NCI-H510A (cell line): ENCODE measurements around the gene RBM12.
"Not testable (repeated sequence)": the region's sequence is repeated elsewhere in the genome, so short reads cannot be mapped to it uniquely, and the experiment has no call there.

ENCODE experiments used
- DNase-seq: peaks from one replicate; lab custom pipeline; 2025; lab: John Stamatoyannopoulos, UW

Gene RBM12

GRCh38 chr20:35698298-35699126 is 33.8 kb upstream of the RBM12 start:
- DNase-seq, result no peak

DNA sequence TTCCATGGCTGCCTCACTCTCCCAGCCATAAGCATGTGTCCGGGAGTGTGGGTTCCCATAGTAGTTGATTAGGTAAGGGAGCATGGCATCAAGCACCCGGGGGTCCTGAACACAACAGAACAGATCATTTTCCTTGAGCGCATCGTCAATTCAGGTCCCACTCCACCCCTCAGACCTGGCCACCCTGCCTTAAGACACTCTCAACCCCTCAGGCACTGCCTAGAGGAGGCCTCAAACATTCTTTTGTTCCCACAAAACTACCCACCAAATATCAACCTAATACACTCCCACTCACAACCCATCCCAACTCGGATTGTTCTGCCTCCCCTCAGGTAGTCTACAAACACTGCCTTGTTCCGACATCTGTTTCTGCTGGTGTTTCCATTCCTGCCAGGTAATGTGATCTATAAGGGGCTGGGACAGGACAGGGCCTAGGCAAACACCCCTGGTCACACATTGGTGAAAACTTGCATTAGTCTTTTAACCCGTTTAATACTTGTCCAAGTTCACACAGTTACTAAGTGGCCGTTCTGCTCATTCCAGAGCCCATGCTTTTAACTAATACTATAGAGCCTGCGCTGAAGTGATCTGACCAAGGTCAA is 33.1 kb upstream of the RBM12 start:
- no peak for DNase-seq

- no peak for DNase-seq
Measured at GRCh38 chr20:35695978-35696377, 31.3 kb upstream of the RBM12 start.

DNA sequence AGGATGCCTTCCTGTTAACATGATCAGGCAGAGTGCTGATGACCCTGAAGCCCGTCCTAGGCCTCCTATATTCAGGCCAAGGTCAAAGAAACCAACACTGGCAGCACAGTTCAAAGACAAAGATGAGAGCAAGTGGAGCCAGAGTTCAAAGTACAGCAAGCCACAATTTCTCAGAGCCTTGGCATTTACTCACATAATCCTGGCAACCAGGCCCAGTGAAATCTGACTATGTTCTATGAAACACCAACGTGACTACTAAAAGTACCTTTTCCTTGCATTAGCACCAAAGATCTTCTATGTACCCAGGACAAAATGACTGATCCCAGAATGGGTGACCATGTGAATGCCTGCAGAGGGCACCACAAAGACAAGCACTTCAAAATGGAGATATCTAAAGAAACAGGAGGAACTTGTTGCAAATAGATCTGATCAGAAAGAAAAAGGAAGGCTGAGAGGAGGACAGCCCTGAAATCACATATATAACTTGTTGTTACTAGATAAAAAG is 30.6 kb upstream of the RBM12 start:
- DNase-seq, result no peak

DNA sequence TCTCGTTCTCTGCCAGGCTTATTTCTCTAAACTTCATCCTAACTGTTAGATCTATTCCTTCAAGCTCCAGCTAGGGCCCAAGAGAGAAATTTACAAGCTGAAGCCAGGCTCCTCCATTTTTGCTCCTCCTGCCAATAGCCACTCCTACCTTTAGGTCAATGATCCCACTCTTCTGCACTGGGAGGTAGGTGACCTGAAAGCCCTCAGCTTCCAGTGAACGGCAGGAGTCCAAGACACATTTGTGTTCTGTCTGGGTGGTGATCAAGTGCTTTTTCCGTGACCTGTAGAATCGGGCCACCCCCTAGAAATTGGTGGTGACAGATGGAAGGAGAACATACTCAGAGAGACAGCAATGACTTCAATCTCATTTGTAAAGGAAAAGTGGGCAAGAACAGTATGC is 25.6 kb upstream of the RBM12 start:
- no peak for DNase-seq

DNA sequence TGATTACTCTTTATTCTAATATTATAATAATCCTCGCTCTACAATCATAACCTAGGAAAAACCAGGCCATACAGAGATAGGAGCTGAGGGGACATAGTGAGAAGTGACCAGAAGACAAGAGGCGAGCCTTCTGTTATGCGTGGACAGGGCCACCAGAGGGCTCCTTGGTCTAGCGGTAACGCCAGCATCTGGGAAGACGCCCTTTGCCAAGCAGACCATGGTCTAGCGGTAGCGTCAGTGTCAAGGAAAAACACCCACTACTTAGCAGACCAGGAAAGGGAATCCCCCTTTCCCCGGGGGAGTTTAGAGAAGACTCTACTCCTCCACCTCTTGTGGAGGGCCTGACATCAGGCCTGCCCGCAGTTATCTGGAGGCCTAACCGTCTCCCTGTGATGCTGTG is 22.2 kb upstream of the RBM12 start:
- not testable (repeated sequence) for DNase-seq

DNA sequence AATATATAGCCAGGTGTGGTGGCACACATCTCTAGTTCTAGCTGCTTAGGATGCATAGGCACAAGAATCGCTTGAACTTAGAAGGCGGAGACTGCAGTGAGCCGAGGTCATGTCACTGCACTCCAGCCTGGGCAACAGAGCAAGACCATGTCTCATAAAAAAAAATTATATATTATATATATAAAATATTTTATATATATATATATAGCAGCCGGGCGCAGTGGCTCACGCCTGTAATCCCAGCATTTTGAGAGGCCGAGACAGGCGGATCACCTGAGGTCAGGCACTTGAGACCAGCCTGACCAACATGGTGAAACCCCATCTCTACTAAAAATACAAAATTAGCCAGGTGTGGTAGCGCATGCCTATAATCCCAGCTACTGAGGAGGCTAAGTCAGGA is 20.7 kb upstream of the RBM12 start:
- not testable (repeated sequence) for DNase-seq

DNA sequence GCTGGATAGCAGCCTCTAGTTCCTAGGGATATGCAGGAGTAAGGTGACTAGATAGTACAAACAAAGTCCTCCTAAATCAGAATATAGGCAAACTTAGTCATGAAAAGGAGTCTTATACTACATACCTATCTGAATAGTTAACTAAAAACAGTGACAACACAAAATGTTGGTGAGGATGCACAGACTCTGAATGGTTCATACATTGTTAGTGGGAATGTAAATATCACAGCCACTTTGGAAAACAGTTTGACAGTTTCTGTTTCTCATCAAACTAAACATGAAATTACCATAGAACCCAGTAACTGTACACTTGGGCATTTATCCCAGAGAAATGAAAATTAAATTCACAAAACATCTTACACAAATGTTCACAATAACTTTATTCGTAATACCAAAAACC is 17.3 kb upstream of the RBM12 start:
- DNase-seq, result no peak

DNA sequence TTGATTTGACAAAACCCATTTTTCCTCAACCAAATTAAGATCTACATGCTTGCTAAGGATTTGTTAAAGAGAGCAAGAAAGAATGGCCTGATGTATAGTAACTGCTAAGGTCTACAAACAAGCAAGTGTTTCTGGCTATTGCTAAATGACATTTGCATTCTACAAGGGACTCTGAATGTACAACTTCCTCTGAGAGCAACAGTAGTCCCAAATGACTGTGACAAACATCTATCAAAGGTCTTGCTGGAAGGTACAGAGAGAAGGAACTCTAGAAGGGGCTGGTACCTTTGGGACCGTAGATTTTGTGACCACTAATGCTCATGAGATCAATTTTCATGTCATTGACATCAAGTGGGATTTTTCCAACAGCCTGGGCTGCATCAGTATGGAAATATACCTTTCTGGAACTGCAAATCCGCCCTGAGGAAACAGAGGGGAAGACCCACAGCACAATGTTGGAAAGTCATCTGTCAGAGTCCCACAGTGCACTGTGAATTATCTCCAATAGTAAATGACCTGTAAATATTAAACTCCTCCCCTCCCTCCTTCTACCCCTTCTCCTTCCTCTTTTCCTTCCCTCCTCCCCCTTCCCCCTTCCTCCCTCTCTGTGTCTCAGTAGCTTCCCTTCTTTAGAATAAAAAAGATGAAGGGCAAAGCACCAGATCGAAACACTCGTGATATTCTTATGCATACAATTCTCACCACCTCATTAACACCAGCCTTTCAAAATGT is 15.9 kb upstream of the RBM12 start:
- DNase-seq, result no peak

DNA sequence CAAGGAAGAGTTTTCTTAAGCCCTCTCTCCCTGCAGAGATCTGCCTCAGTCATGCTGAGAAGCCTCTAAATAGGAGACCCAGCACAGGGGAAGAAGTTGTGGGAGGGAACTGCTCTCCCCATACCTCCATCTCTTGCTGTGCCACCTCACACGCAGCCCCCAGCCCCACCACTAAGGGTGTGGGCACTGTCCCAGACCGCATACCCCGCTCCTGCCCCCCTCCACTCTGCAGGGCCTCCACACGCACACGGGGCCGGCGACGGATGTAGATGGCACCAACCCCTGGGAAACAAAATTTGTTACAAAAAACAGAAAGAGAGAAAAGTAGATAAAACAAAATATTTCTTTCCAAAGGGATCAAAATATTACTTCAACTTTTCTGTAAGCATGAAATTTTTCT is 10.2 kb upstream of the RBM12 start:
- DNase-seq, result no peak

- DNase-seq, result no peak
Measured at GRCh38 chr20:35673884-35674283, 9.2 kb upstream of the RBM12 start.

DNA sequence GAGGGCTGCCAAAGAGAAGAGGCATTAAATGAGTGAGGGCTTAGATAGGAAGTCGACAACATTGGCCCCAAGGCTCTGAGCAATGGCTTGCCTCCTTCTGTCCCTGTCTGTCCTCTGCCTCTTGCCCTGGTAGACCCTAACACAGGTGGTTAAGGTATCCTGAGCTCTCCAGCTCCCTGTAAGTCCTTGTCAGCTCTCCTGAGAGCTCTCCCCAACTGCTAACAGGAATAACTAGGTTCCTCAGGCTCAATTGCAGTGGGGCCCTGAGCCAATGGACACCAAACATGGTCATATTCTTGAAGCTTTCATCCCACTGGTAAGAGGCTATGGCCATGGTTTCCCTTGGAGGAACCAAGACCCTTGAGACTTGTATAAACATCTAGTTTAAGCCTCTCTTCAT is 5.0 kb upstream of the RBM12 start:
- no peak for DNase-seq

- DNase-seq, result no peak
Measured at GRCh38 chr20:35669221-35669620, 4.5 kb upstream of the RBM12 start.

- no peak for DNase-seq
Measured at GRCh38 chr20:35665949-35666288, 1.2 kb upstream of the RBM12 start.

GRCh38 chr20:35663516-35664465 is 909 bp downstream of the RBM12 start:
- DNase-seq, result peak; percentile 15

GRCh38 chr20:35662551-35662950 is 2.1 kb downstream of the RBM12 start:
- DNase-seq, result no peak

DNA sequence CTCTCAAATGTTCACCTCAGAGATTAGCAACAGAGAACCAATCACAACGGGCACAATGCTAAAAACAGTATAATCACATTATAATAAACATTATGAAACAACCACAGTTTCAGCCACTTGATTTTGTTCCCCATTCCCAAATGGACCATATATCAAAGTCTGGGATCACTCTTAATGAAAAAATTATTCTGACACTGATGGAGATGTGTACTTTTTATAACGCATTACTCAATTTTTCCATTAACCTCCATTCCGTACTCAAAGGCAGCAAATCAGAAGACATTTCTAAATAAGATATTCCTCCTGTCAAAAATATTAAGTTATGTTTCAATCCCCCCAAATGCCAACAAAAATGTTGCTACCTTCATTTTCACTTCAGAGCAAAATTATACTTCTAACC is 2.8 kb downstream of the RBM12 start:
- DNase-seq, result no peak

- DNase-seq, result no peak
Measured at GRCh38 chr20:35661053-35661452, 3.6 kb downstream of the RBM12 start.

- no peak for DNase-seq
Measured at GRCh38 chr20:35660122-35660937, 4.4 kb downstream of the RBM12 start.

DNA sequence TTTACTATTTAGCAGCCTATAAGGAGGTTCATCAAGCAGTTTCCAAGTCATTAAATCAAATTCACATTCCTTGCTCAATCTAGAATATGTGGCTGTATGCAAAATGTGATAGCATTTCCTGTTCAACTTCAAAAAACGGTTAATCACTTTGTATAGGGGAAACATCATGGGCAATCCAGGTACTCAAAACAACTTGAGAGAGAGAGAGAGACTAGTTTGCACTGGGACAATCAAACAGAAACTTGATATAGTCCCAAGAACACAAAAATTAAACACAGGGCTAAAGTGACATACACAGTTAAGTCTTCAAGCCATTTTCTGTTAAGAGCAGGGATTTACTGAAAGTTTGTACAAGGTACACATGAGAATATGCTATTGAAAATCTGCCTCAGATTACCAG is 7.4 kb downstream of the RBM12 start:
- no peak for DNase-seq

- DNase-seq, result no peak
Measured at GRCh38 chr20:35654415-35654814, 10.3 kb downstream of the RBM12 start.
